ENCODE results near the gene PLXND1.

PLXND1 gene

GRCh38 chr3:129626744-129627349, 20.4 kb upstream of the PLXND1 start:
- DNase-seq = peak; percentile 58

GRCh38 chr3:129625072-129625874, 18.8 kb upstream of the PLXND1 start:
- DNase-seq = no peak

- DNase-seq = no peak
These were observed 18.0 kb upstream of the PLXND1 start for GRCh38 chr3:129624347-129625071.

GRCh38 chr3:129623447-129624118, 17.1 kb upstream of the PLXND1 start:
- DNase-seq = no peak

GRCh38 chr3:129622933-129623332, 16.5 kb upstream of the PLXND1 start:
- no peak for DNase-seq

GRCh38 chr3:129622226-129622874, 15.9 kb upstream of the PLXND1 start:
- no peak for DNase-seq

- no peak for DNase-seq
These were observed 15.2 kb upstream of the PLXND1 start for GRCh38 chr3:129621626-129622225.

- DNase-seq = no peak
These were observed 14.5 kb upstream of the PLXND1 start for GRCh38 chr3:129620828-129621559.

GRCh38 chr3:129619726-129620162, 13.3 kb upstream of the PLXND1 start:
- no peak for DNase-seq

GRCh38 chr3:129618901-129619671, 12.6 kb upstream of the PLXND1 start:
- no peak for DNase-seq

GRCh38 chr3:129618186-129618820, 11.8 kb upstream of the PLXND1 start:
- no peak for DNase-seq

GRCh38 chr3:129617381-129618185, 11.1 kb upstream of the PLXND1 start:
- no peak for DNase-seq

- no peak for DNase-seq
These were observed 10.2 kb upstream of the PLXND1 start for GRCh38 chr3:129616713-129617112.

GRCh38 chr3:129616291-129616690, 9.8 kb upstream of the PLXND1 start:
- DNase-seq = no peak

GRCh38 chr3:129615751-129616281, 9.3 kb upstream of the PLXND1 start:
- no peak for DNase-seq

- no peak for DNase-seq
These were observed 8.5 kb upstream of the PLXND1 start for GRCh38 chr3:129614927-129615363.

- DNase-seq = no peak
These were observed 8.0 kb upstream of the PLXND1 start for GRCh38 chr3:129614435-129614834.

- no peak for DNase-seq
These were observed 6.9 kb upstream of the PLXND1 start for GRCh38 chr3:129613367-129613740.
